SKM-1 (cell line): ENCODE results near the gene PIAS4.

ENCODE experiments used
- DNase-seq: peaks from one replicate; lab custom pipeline; 2025; ENCODE audit not compliant: unreplicated experiment; lab: John Stamatoyannopoulos, UW

Gene PIAS4

GRCh38 chr19:4023600-4024398 lies 16.3 kb downstream of the PIAS4 start:
- no peak for DNase-seq

- DNase-seq, result no peak
These were observed 17.8 kb downstream of the PIAS4 start for GRCh38 chr19:4025317-4025716.

GRCh38 chr19:4027146-4027545 lies 19.6 kb downstream of the PIAS4 start:
- DNase-seq, result no peak

- no peak for DNase-seq
These were observed 21.1 kb downstream of the PIAS4 start for GRCh38 chr19:4028334-4029246.

- DNase-seq, result no peak
These were observed 21.7 kb downstream of the PIAS4 start for GRCh38 chr19:4029247-4029614.

GRCh38 chr19:4030552-4030951 lies 23.0 kb downstream of the PIAS4 start:
- DNase-seq, result no peak

GRCh38 chr19:4030981-4031380 lies 23.4 kb downstream of the PIAS4 start:
- no peak for DNase-seq

- DNase-seq, result no peak
These were observed 23.9 kb downstream of the PIAS4 start for GRCh38 chr19:4031420-4031819.

- DNase-seq, result no peak
These were observed 24.9 kb downstream of the PIAS4 start for GRCh38 chr19:4032436-4032835.

GRCh38 chr19:4033028-4033956 lies 25.8 kb downstream of the PIAS4 start:
- DNase-seq, result no peak

- DNase-seq, result no peak
These were observed 26.8 kb downstream of the PIAS4 start for GRCh38 chr19:4034048-4035017.

- DNase-seq, result no peak
These were observed 27.6 kb downstream of the PIAS4 start for GRCh38 chr19:4035018-4035566.

GRCh38 chr19:4035582-4035981 lies 28.0 kb downstream of the PIAS4 start:
- DNase-seq, result no peak

GRCh38 chr19:4036576-4037300 lies 29.2 kb downstream of the PIAS4 start:
- no peak for DNase-seq

- no peak for DNase-seq
These were observed 29.9 kb downstream of the PIAS4 start for GRCh38 chr19:4037301-4037949.

GRCh38 chr19:4038057-4038456 lies 30.5 kb downstream of the PIAS4 start:
- DNase-seq, result no peak

- DNase-seq, result no peak
These were observed 31.3 kb downstream of the PIAS4 start for GRCh38 chr19:4038661-4039423.
